Measurements from ENCODE around the gene BMP7.
"Not testable (repeated sequence)": the region's sequence is repeated elsewhere in the genome, so short reads cannot be mapped to it uniquely, and the experiment has no call there.

BMP7 gene

GRCh38 chr20:57280221-57280620, 13.8 kb upstream of the BMP7 start:
- H3K36me3 ChIP-seq (ENCODE audit: insufficient read depth, low read length) = no peaks in the 10 kb centered on the region
- H2AFZ ChIP-seq (ENCODE audit: low read depth, low read length) = no peak overlapping the region
- no peaks in the 10 kb centered on the region for H3K27me3 ChIP-seq (ENCODE audit: insufficient read depth, low read length)
- peaks cover 46% of the 10 kb centered on the region for H3K4me1 ChIP-seq (ENCODE audit: insufficient read depth, low read length)
- H3K4me3 ChIP-seq (ENCODE audit: low read length) = no peak overlapping the region
- no peaks in the 10 kb centered on the region for H3K9me3 ChIP-seq (ENCODE audit: low read length)

GRCh38 chr20:57279548-57279947, 13.1 kb upstream of the BMP7 start:
- H3K4me3 ChIP-seq (ENCODE audit: low read length); H3K27me3 ChIP-seq (ENCODE audit: insufficient read depth, low read length); H3K36me3 ChIP-seq (ENCODE audit: insufficient read depth, low read length); H2AFZ ChIP-seq (ENCODE audit: low read depth, low read length); H3K9me3 ChIP-seq (ENCODE audit: low read length): not testable (repeated sequence)
- peaks cover 40% of the 10 kb centered on the region for H3K4me1 ChIP-seq (ENCODE audit: insufficient read depth, low read length)

GRCh38 chr20:57278457-57278856, 12.0 kb upstream of the BMP7 start:
- Histone ChIP-seq H2AFZ (ENCODE audit: low read depth, low read length) (no peak overlapping the region), H3K9me3 (ENCODE audit: low read length) (no peaks in the 10 kb centered on the region), H3K36me3 (ENCODE audit: insufficient read depth, low read length) (no peaks in the 10 kb centered on the region), H3K27me3 (ENCODE audit: insufficient read depth, low read length) (no peaks in the 10 kb centered on the region), H3K4me1 (ENCODE audit: insufficient read depth, low read length) (peaks cover 31% of the 10 kb centered on the region), H3K4me3 (ENCODE audit: low read length) (no peak overlapping the region)

- Histone ChIP-seq H2AFZ (ENCODE audit: low read depth, low read length) (no peak overlapping the region), H3K27me3 (ENCODE audit: insufficient read depth, low read length) (no peaks in the 10 kb centered on the region), H3K4me3 (ENCODE audit: low read length) (no peak overlapping the region), H3K9me3 (ENCODE audit: low read length) (no peaks in the 10 kb centered on the region), H3K4me1 (ENCODE audit: insufficient read depth, low read length) (peaks cover 34% of the 10 kb centered on the region), H3K36me3 (ENCODE audit: insufficient read depth, low read length) (no peaks in the 10 kb centered on the region)
Measured at GRCh38 chr20:57277398-57278105, 11.1 kb upstream of the BMP7 start.

DNA sequence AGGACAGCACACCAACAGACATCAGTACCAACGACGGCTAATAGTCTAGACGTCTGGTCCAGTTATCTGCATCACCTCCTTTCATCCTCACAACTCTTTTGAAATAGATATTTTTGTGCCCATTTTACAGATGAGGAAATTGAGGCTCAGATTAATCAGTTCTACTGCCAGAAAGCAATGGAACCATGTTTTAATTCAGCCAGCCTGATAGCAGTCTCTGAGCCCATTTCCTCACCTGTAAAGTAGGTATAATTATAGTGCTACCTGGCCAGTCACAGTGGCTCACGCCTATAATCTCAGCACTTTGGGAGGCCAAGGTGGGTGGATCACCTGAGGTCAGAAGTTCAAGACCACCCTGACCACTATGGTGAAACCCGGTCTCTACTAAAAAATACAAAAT, 9.8 kb upstream of the BMP7 start:
- H3K9me3 ChIP-seq (ENCODE audit: low read length) = no peaks in the 10 kb centered on the region
- no peak overlapping the region for H2AFZ ChIP-seq (ENCODE audit: low read depth, low read length)
- H3K36me3 ChIP-seq (ENCODE audit: insufficient read depth, low read length) = no peaks in the 10 kb centered on the region
- no peaks in the 10 kb centered on the region for H3K27me3 ChIP-seq (ENCODE audit: insufficient read depth, low read length)
- peaks cover 25% of the 10 kb centered on the region for H3K4me1 ChIP-seq (ENCODE audit: insufficient read depth, low read length)
- no peak overlapping the region for H3K4me3 ChIP-seq (ENCODE audit: low read length)

GRCh38 chr20:57275813-57276212, 9.4 kb upstream of the BMP7 start:
- Histone ChIP-seq H2AFZ (ENCODE audit: low read depth, low read length) (no peak overlapping the region), H3K9me3 (ENCODE audit: low read length) (no peaks in the 10 kb centered on the region), H3K36me3 (ENCODE audit: insufficient read depth, low read length) (no peaks in the 10 kb centered on the region), H3K4me1 (ENCODE audit: insufficient read depth, low read length) (peaks cover 21% of the 10 kb centered on the region), H3K4me3 (ENCODE audit: low read length) (no peak overlapping the region), H3K27me3 (ENCODE audit: insufficient read depth, low read length) (no peaks in the 10 kb centered on the region)

DNA sequence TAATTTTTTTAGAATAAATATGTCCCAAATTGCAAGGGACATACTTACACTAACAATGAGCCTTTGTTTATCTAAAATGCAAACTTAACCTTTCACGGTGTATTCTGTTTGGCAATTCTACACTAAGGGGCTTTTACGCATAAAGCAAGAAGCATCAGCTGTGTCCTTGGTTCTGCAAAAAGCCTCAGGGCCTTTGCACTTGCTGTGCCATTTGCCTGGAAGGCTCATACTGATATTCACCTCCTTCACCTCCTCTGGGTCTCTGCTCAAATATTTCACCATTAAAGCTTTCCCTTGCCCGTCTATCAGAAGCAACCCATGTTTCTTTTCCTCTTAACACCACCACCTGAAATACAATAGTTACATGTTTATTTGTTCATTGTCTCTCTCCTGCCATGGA, 8.9 kb upstream of the BMP7 start:
- H3K36me3 ChIP-seq (ENCODE audit: insufficient read depth, low read length) = no peaks in the 10 kb centered on the region
- no peaks in the 10 kb centered on the region for H3K27me3 ChIP-seq (ENCODE audit: insufficient read depth, low read length)
- peaks cover 20% of the 10 kb centered on the region for H3K4me1 ChIP-seq (ENCODE audit: insufficient read depth, low read length)
- no peak overlapping the region for H2AFZ ChIP-seq (ENCODE audit: low read depth, low read length)
- H3K9me3 ChIP-seq (ENCODE audit: low read length) = no peaks in the 10 kb centered on the region
- H3K4me3 ChIP-seq (ENCODE audit: low read length) = no peak overlapping the region

DNA sequence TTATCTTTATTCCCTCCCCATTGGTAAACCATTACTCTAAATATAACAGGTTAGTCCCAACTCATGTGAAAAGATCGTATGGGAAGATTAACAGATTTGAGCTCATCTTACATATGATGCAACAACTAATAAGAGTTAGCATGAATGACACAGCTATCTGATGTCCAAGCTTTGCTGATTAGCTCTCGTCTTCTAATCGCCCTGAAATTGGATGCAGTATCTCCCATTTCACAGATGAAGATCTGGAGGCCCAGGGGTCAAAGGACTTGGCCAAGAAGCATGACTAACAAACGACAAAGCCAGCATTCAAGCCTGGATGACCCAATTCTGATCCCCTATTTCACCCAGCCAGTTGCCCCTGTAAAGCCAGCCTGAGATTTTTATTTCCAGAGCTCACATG, 8.4 kb upstream of the BMP7 start:
- no peak overlapping the region for H3K4me3 ChIP-seq (ENCODE audit: low read length)
- H3K9me3 ChIP-seq (ENCODE audit: low read length) = no peaks in the 10 kb centered on the region
- no peaks in the 10 kb centered on the region for H3K36me3 ChIP-seq (ENCODE audit: insufficient read depth, low read length)
- no peaks in the 10 kb centered on the region for H3K27me3 ChIP-seq (ENCODE audit: insufficient read depth, low read length)
- peaks cover 20% of the 10 kb centered on the region for H3K4me1 ChIP-seq (ENCODE audit: insufficient read depth, low read length)
- no peak overlapping the region for H2AFZ ChIP-seq (ENCODE audit: low read depth, low read length)

DNA sequence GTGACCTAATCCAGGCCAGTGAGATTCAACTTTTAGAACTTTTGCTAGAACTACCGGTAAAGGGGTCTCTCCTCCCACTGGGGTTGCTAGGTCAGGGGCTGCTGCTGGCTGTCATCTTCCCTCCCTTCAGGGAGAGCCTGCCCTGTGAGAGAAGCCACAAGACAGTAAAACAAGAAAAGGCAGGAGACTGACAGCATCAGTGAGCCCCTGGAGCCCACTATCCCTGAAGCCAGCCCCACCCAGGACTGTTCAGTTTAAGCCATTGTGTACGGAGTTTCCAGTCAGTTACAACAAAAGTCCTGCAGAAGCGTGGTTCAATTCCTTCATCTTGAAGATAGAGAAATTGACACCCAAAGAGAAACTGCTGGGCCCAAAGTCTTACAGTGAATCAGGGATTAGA, 7.9 kb upstream of the BMP7 start:
- Histone ChIP-seq H2AFZ (ENCODE audit: low read depth, low read length) (no peak overlapping the region), H3K9me3 (ENCODE audit: low read length) (no peaks in the 10 kb centered on the region), H3K27me3 (ENCODE audit: insufficient read depth, low read length) (no peaks in the 10 kb centered on the region), H3K36me3 (ENCODE audit: insufficient read depth, low read length) (no peaks in the 10 kb centered on the region), H3K4me3 (ENCODE audit: low read length) (no peak overlapping the region), H3K4me1 (ENCODE audit: insufficient read depth, low read length) (peaks cover 21% of the 10 kb centered on the region)

DNA sequence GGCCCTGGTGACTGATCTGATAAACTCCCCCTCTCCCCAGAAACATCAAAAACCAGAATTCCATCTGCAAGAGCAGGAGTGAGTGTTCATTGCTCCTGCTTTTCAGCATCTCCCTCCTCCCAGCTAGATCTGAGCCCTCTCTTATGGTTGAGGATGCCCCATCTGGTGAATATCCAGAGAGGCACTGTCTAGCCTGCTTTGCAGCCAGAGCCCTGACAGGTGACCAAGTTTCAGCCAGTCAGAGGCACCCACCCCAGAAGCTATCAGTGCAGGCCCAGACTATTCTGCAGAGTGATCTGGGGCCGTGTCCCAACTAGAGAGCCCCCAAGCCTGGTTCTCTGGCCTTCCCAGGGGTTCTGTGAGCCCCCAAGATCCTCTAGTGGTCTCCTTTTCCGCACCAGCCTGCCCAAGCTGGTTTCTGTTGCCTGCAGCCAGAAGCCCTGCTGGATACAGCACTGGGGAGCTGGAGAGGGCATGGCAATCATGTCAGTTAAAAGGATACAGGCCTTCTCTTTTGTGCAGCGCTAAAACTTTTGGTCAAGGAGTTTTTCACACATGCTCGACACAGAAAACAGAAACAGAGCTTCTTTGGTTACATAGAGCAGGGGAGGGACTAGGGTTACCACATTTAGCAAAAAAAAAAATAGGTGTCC, 6.6 kb upstream of the BMP7 start:
- no peaks in the 10 kb centered on the region for H3K27me3 ChIP-seq (ENCODE audit: insufficient read depth, low read length)
- no peaks in the 10 kb centered on the region for H3K36me3 ChIP-seq (ENCODE audit: insufficient read depth, low read length)
- peaks cover 21% of the 10 kb centered on the region for H3K4me1 ChIP-seq (ENCODE audit: insufficient read depth, low read length)
- peak overlapping the region; percentile 31 for H2AFZ ChIP-seq (ENCODE audit: low read depth, low read length)
- no peaks in the 10 kb centered on the region for H3K9me3 ChIP-seq (ENCODE audit: low read length)
- no peak overlapping the region for H3K4me3 ChIP-seq (ENCODE audit: low read length)

- Histone ChIP-seq H2AFZ (ENCODE audit: low read depth, low read length) (no peak overlapping the region), H3K4me3 (ENCODE audit: low read length) (no peak overlapping the region), H3K4me1 (ENCODE audit: insufficient read depth, low read length) (peaks cover 32% of the 10 kb centered on the region), H3K27me3 (ENCODE audit: insufficient read depth, low read length) (no peaks in the 10 kb centered on the region), H3K36me3 (ENCODE audit: insufficient read depth, low read length) (no peaks in the 10 kb centered on the region), H3K9me3 (ENCODE audit: low read length) (no peaks in the 10 kb centered on the region)
Measured at GRCh38 chr20:57270204-57270984, 4.0 kb upstream of the BMP7 start.

- no peaks in the 10 kb centered on the region for H3K9me3 ChIP-seq (ENCODE audit: low read length)
- H3K36me3 ChIP-seq (ENCODE audit: insufficient read depth, low read length) = no peaks in the 10 kb centered on the region
- no peak overlapping the region for H3K4me3 ChIP-seq (ENCODE audit: low read length)
- H3K4me1 ChIP-seq (ENCODE audit: insufficient read depth, low read length) = peaks cover 32% of the 10 kb centered on the region
- no peak overlapping the region for H2AFZ ChIP-seq (ENCODE audit: low read depth, low read length)
- H3K27me3 ChIP-seq (ENCODE audit: insufficient read depth, low read length) = no peaks in the 10 kb centered on the region
Measured at GRCh38 chr20:57269148-57269984, 2.9 kb upstream of the BMP7 start.

Measured in neuron (in vitro differentiated cells).